Sigmoid colon (tissue), 4 donors: ENCODE data around the gene CDH13.

Experiments
- CTCF ChIP-seq, 4 experiments: fragments of 450-650 bp in 3 of 4; fragments of 200-600 bp in 1 of 4; IDR thresholded peaks; one replicate each; pipeline ENCODE4 v1.5.1; 2016 to 2019; ENCODE audit warnings: antibody characterized with exemption in 4 of 4, mild to moderate bottlenecking in 3 of 4, moderate library complexity in 2 of 4
- EP300 ChIP-seq, 4 donors: sonication (generic); formaldehyde crosslinking; IDR thresholded peaks; one replicate each; pipeline ENCODE4 v1.6.1; 2017; ENCODE audit warnings: antibody characterized with exemption in 4 of 4
- POLR2A ChIP-seq, 2 donors: fragments of 450-650 bp; IDR thresholded peaks; one replicate each; pipeline ENCODE4 v1.6.1; 2016; ENCODE audit warnings: antibody characterized with exemption in 2 of 2, mild to moderate bottlenecking in 2 of 2, moderate library complexity in 2 of 2
- POLR2AphosphoS5 ChIP-seq, 4 donors: sonication (generic); formaldehyde crosslinking; IDR thresholded peaks; one replicate each; pipeline ENCODE4 v1.6.1; 2017; ENCODE audit warnings: antibody characterized with exemption in 4 of 4

DNA sequence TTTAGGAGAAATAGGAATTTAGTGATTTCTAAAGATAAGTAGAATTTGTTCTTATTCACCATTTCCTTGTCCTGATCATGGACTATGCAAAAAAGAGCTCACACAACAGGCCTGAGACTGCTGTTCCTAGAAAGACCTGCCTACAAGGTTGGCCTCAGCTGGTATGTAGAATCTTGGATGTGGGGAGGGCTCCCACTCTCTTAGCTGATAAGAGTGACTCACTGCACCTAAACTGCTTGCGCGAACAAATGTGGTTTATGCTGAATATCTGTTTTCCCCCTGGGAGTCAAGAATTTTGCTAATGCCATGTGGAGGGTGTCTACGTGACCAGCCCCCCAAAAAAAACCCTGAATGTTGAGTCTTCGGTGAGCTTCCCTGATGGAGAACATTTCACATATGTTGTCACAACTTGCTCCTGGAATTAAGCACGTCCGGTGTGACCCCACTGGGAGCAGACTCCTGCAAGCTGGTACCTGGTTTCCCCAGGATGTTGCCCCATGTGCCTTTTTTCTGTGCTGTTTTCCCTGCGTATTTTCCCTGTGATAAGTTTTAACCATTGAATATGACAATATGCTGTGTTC lies 1112.2 kb downstream of the CDH13 start:
- no peak for TF ChIP-seq POLR2AphosphoS5 (IDR thresholded peaks at IDR 0.05)
- no peak for TF ChIP-seq CTCF (IDR thresholded peaks at IDR 0.05)
- TF ChIP-seq EP300 (IDR thresholded peaks at IDR 0.05): no peak
- no peak for TF ChIP-seq POLR2A (IDR thresholded peaks at IDR 0.05)
